Parathyroid adenoma (tissue), 2 donors: ENCODE measurements around the gene DAZL.

Experiments
- H2AFZ ChIP-seq: fragments of 300-600 bp; sonication (generic); one replicate; pipeline ENCODE4 v1.7.0; 2017; ENCODE audit warnings: antibody characterized with exemption, mild to moderate bottlenecking
- H3K27ac ChIP-seq: fragments of 300-600 bp; sonication (generic); one replicate; pipeline ENCODE4 v1.7.0; 2017
- H3K27me3 ChIP-seq: fragments of 300-600 bp; sonication (generic); one replicate; pipeline ENCODE4 v1.7.0; 2017; ENCODE audit warnings: low read length; ENCODE audit not compliant: control insufficient read depth, insufficient read depth
- H3K36me3 ChIP-seq: fragments of 300-600 bp; sonication (generic); one replicate; pipeline ENCODE4 v1.7.0; 2017; ENCODE audit warnings: low read length; ENCODE audit not compliant: control insufficient read depth, insufficient read depth
- H3K4me1 ChIP-seq: fragments of 300-600 bp; sonication (generic); one replicate; pipeline ENCODE4 v1.7.0; 2017; ENCODE audit warnings: control low read depth
- H3K4me2 ChIP-seq: fragments of 300-600 bp; sonication (generic); one replicate; pipeline ENCODE4 v1.7.0; 2017; ENCODE audit warnings: low read length
- H3K4me3 ChIP-seq: fragments of 300-600 bp; sonication (generic); one replicate; pipeline ENCODE4 v1.7.0; 2017; ENCODE audit warnings: low read depth, low read length
- H3K79me2 ChIP-seq: fragments of 300-600 bp; sonication (generic); one replicate; pipeline ENCODE4 v1.7.0; 2017; ENCODE audit warnings: control low read depth
- H3K9ac ChIP-seq: fragments of 300-600 bp; sonication (generic); one replicate; pipeline ENCODE4 v1.7.0; 2017; ENCODE audit warnings: mild to moderate bottlenecking
- H3K9me3 ChIP-seq: fragments of 300-600 bp; sonication (generic); one replicate; pipeline ENCODE4 v1.7.0; 2017; ENCODE audit warnings: low read length; ENCODE audit not compliant: control insufficient read depth
- CTCF ChIP-seq: fragments of 300-600 bp; sonication (generic); IDR thresholded peaks from one replicate; pipeline ENCODE4 v1.7.0; 2017; ENCODE audit warnings: antibody characterized with exemption, mild to moderate bottlenecking
- donor health status: primary hyperparathyroidism.

DAZL gene

GRCh38 chr3:16599694-16600093 is 5.5 kb downstream of the DAZL start:
- H3K36me3 ChIP-seq = no peaks in the 10 kb centered on the region
- no peaks in the 10 kb centered on the region for H3K9me3 ChIP-seq
- no peaks in the 10 kb centered on the region for H3K27me3 ChIP-seq
- no peaks in the 10 kb centered on the region for H3K79me2 ChIP-seq
- no peaks in the 10 kb centered on the region for H3K4me1 ChIP-seq
- H2AFZ ChIP-seq = no peak overlapping the region
- H3K9ac ChIP-seq = no peak overlapping the region
- H3K27ac ChIP-seq = no peak overlapping the region
- H3K4me3 ChIP-seq = no peak overlapping the region
- TF ChIP-seq CTCF = no peak
- no peak overlapping the region for H3K4me2 ChIP-seq

- no peak overlapping the region for H2AFZ ChIP-seq
- H3K27me3 ChIP-seq = no peaks in the 10 kb centered on the region
- no peak overlapping the region for H3K4me3 ChIP-seq
- no peak overlapping the region for H3K27ac ChIP-seq
- no peak overlapping the region for H3K4me2 ChIP-seq
- no peak for TF ChIP-seq CTCF
- H3K36me3 ChIP-seq = no peaks in the 10 kb centered on the region
- H3K9me3 ChIP-seq = no peaks in the 10 kb centered on the region
- no peak overlapping the region for H3K9ac ChIP-seq
- H3K79me2 ChIP-seq = no peaks in the 10 kb centered on the region
- no peaks in the 10 kb centered on the region for H3K4me1 ChIP-seq
Measured at GRCh38 chr3:16596352-16597032, 8.7 kb downstream of the DAZL start.

GRCh38 chr3:16595778-16596177 is 9.4 kb downstream of the DAZL start:
- Histone ChIP-seq H3K4me3 (no peak overlapping the region), H2AFZ (no peak overlapping the region), H3K79me2 (no peaks in the 10 kb centered on the region), H3K36me3 (no peaks in the 10 kb centered on the region), H3K9ac (no peak overlapping the region), H3K4me2 (no peak overlapping the region), H3K4me1 (no peaks in the 10 kb centered on the region), H3K27ac (no peak overlapping the region), H3K27me3 (no peaks in the 10 kb centered on the region), H3K9me3 (no peaks in the 10 kb centered on the region)
- TF ChIP-seq CTCF = no peak

GRCh38 chr3:16589867-16590624 is 15.2 kb downstream of the DAZL start:
- Histone ChIP-seq H3K4me2 (no peak overlapping the region), H3K36me3 (no peaks in the 10 kb centered on the region), H3K4me1 (no peaks in the 10 kb centered on the region), H3K4me3 (no peak overlapping the region), H2AFZ (no peak overlapping the region), H3K27ac (no peak overlapping the region), H3K9ac (no peak overlapping the region), H3K79me2 (no peaks in the 10 kb centered on the region), H3K27me3 (no peaks in the 10 kb centered on the region), H3K9me3 (no peaks in the 10 kb centered on the region)
- no peak for TF ChIP-seq CTCF
